Measurements from ENCODE around the gene XRCC6.

DNA sequence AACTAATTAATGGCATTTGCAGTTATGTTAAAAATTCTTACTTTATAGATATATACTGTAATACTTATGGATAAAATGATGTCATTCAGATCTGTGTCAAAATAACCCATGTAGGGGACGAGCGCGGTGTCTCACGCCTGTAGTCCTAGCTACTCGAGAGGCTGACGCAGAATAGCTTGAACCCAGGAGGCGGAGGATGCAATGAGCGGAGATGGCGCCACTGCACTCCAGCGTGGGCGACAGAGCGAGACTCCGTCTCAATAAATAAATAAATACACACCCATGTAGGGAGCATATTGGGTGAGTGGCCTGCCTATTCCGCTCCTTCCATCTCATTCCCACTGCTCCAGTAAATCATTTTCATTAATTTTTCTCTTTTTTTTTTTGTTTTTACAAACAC lies 60.5 kb downstream of the XRCC6 start:
- TF ChIP-seq MYBL2 (CRISPR knock-in tag; IDR thresholded peaks at IDR 0.05) = no peak
- TF ChIP-seq, protein P1, sequence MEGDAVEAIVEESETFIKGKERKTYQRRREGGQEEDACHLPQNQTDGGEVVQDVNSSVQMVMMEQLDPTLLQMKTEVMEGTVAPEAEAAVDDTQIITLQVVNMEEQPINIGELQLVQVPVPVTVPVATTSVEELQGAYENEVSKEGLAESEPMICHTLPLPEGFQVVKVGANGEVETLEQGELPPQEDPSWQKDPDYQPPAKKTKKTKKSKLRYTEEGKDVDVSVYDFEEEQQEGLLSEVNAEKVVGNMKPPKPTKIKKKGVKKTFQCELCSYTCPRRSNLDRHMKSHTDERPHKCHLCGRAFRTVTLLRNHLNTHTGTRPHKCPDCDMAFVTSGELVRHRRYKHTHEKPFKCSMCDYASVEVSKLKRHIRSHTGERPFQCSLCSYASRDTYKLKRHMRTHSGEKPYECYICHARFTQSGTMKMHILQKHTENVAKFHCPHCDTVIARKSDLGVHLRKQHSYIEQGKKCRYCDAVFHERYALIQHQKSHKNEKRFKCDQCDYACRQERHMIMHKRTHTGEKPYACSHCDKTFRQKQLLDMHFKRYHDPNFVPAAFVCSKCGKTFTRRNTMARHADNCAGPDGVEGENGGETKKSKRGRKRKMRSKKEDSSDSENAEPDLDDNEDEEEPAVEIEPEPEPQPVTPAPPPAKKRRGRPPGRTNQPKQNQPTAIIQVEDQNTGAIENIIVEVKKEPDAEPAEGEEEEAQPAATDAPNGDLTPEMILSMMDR (IDR thresholded peaks at IDR 0.05) = no peak
- TF ChIP-seq, protein P2, sequence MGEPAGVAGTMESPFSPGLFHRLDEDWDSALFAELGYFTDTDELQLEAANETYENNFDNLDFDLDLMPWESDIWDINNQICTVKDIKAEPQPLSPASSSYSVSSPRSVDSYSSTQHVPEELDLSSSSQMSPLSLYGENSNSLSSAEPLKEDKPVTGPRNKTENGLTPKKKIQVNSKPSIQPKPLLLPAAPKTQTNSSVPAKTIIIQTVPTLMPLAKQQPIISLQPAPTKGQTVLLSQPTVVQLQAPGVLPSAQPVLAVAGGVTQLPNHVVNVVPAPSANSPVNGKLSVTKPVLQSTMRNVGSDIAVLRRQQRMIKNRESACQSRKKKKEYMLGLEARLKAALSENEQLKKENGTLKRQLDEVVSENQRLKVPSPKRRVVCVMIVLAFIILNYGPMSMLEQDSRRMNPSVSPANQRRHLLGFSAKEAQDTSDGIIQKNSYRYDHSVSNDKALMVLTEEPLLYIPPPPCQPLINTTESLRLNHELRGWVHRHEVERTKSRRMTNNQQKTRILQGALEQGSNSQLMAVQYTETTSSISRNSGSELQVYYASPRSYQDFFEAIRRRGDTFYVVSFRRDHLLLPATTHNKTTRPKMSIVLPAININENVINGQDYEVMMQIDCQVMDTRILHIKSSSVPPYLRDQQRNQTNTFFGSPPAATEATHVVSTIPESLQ (CRISPR knock-in tag; IDR thresholded peaks at IDR 0.05) = no peak
- no peak for TF ChIP-seq CREB1 (CRISPR knock-in tag; IDR thresholded peaks at IDR 0.05)
- no peak for TF ChIP-seq STAT6 (CRISPR knock-in tag; conservative IDR thresholded peaks at IDR 0.05; ENCODE audit: low read depth)
- TF ChIP-seq ZNF425 (CRISPR knock-in tag; conservative IDR thresholded peaks at IDR 0.05) = no peak
- no peak for TF ChIP-seq ATF2 (CRISPR knock-in tag; IDR thresholded peaks at IDR 0.05; ENCODE audit: borderline replicate concordance, low read depth)
- TF ChIP-seq FOXK1 (CRISPR knock-in tag; IDR thresholded peaks at IDR 0.05) = no peak
- TF ChIP-seq JUN (CRISPR knock-in tag; IDR thresholded peaks at IDR 0.05) = no peak
- TF ChIP-seq USF1 (CRISPR knock-in tag; IDR thresholded peaks at IDR 0.05) = no peak
